MCF 10A (cell line): ENCODE data around the gene EMC1. TPM values are rescaled to one million over a fixed set of nuclear protein-coding genes. Genes with fewer than 3 reads are reported as not detected.
"Not testable (repeated sequence)": the region's sequence is repeated elsewhere in the genome, so short reads cannot be mapped to it uniquely, and the experiment has no call there.

Experiments used
- BruUV-seq: library from RNA; stranded (reverse); fragments of 400-500 nt; replicated peaks from 2 replicates; lab custom pipeline; 2021; lab: Mats Ljungman, UMichigan
- CTCF ChIA-PET: fragments of 300-600 bp; sonication (Branson Sonifier 250); formaldehyde crosslinking; extraction: SDS; loops from one replicate; lab custom pipeline; 2021; ENCODE audit warnings: antibody characterized with exemption, inconsistent platforms; lab: Yijun Ruan, JAX
- POLR2A ChIA-PET: fragments of 300-600, 350-650 bp; sonication (Branson Sonifier 250); formaldehyde crosslinking; extraction: SDS; loops from one replicate; lab custom pipeline; 2020; ENCODE audit warnings: antibody characterized with exemption, inconsistent platforms; lab: Yijun Ruan, JAX
- DNase-seq: peaks from one replicate; pipeline ENCODE4 v3.0.0-alpha.2; 2018; ENCODE audit not compliant: unreplicated experiment
- H3K27ac Mint-ChIP-seq: one replicate; pipeline ENCODE4 v1.8.0; 2022; ENCODE audit warnings: mild to moderate bottlenecking, low read depth, mixed read lengths; ENCODE audit not compliant: unreplicated experiment
- H3K27me3 Mint-ChIP-seq: one replicate; pipeline ENCODE4 v1.8.0; 2022; ENCODE audit warnings: mixed read lengths; ENCODE audit not compliant: insufficient read depth, unreplicated experiment
- H3K36me3 Mint-ChIP-seq: one replicate; pipeline ENCODE4 v1.8.0; 2022; ENCODE audit warnings: mild to moderate bottlenecking, moderate library complexity, mixed read lengths; ENCODE audit not compliant: insufficient read depth, unreplicated experiment
- H3K4me1 Mint-ChIP-seq: one replicate; pipeline ENCODE4 v1.8.0; 2022; ENCODE audit warnings: mixed read lengths; ENCODE audit not compliant: insufficient read depth, unreplicated experiment
- H3K4me3 Mint-ChIP-seq: one replicate; pipeline ENCODE4 v1.8.0; 2022; ENCODE audit warnings: mild to moderate bottlenecking, moderate library complexity, mixed read lengths; ENCODE audit not compliant: unreplicated experiment
- H3K9me3 Mint-ChIP-seq: one replicate; pipeline ENCODE4 v1.8.0; 2022; ENCODE audit warnings: mixed read lengths; ENCODE audit not compliant: unreplicated experiment
- CTCF ChIP-seq: fragments of 200-600 bp; IDR thresholded peaks from one replicate; pipeline ENCODE4 v1.8.0; 2022; ENCODE audit warnings: antibody characterized with exemption, mild to moderate bottlenecking; ENCODE audit not compliant: unreplicated experiment
- intact Hi-C: fragments of 100-400 bp; cut with micrococcal nuclease; formaldehyde crosslinking; loops from 2 replicates; pipeline ENCODE4 v1.14.1; 2022
- total RNA-seq: library from RNA; stranded (reverse); gene quantifications from 2 replicates; pipeline ENCODE4 v1.2.3, GENCODE V29; 2022

EMC1 gene
- total RNA-seq, 1 experiment from 2014 or later, result 75.9 TPM

DNA sequence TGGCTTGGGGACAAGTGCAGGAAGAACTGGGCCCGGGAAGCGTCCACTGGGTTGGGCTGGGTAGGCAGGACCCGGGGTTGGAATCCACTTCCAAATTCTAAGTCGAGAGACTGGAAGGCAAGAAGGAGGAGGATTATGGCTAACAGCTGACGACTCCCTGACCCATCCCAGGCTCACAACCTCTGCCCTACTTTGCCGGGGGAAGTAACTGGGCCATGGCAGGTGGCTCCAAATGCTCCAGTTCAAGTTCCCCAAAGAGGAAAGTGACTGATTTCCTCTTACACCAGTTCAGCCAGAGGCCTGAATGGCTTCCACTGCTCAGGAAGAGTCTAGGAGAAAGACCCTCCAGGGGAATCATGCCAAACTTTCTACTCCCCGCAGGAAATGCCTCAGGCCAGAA is 11.4 kb downstream of the EMC1 start:
- no peak for TF ChIP-seq CTCF
- CTCF ChIA-PET, result interaction anchor here (1.2 kb wide), 1 partner anchor 38 kb away, joined by 3 read pairs; no protein-coding TSS in a partner anchor
- no peak for DNase-seq
- POLR2A ChIA-PET, result interaction anchor here (4.0 kb wide), 1 partner anchor 30 kb away, joined by 18 read pairs; the partner anchor contains the start of gene UBR4
- no peak overlapping the region for H3K27ac Mint-ChIP-seq
- intact Hi-C loops, result no loop called here
- no peak overlapping the region for H3K4me3 Mint-ChIP-seq
- H3K4me1 Mint-ChIP-seq, result no peaks in the 10 kb centered on the region
- no peaks in the 10 kb centered on the region for H3K27me3 Mint-ChIP-seq
- H3K36me3 Mint-ChIP-seq, result peaks cover 78% of the 10 kb centered on the region
- no peaks in the 10 kb centered on the region for H3K9me3 Mint-ChIP-seq
- BruUV-seq, result no TSS peak

DNA sequence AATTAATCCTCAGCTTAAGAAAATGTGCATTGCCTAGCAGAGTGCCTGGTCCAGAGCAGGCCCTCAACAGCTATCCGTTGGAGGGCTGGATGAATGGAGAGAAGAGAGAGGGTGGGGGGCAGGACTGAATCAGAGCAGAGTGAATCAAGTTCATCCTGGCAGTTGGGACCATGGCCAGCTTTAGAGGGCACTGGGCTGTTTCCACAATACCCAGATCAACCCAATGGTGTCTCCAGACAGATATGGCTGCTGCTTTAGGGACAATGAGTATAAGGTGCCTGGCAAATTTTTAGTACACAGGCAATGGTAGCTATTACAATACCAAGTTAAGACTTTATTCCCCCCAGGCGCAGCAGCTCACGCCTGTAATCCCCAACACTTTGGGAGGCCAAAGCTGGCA is 17.1 kb downstream of the EMC1 start:
- Mint-ChIP-seq H3K9me3 (no peaks in the 10 kb centered on the region), H3K27me3 (no peaks in the 10 kb centered on the region), H3K4me3 (no peak overlapping the region), H3K27ac (no peak overlapping the region), H3K4me1 (no peaks in the 10 kb centered on the region), H3K36me3 (peaks cover 82% of the 10 kb centered on the region)
- no peak for DNase-seq
- TF ChIP-seq CTCF, result no peak
- BruUV-seq, result no TSS peak
- CTCF ChIA-PET, result interaction anchor here (1.0 kb wide), 1 partner anchor 120 kb away, joined by 3 read pairs; no protein-coding TSS in a partner anchor
- POLR2A ChIA-PET, result interaction anchor here (1.0 to 1.3 kb wide), 2 partner anchors 9 to 23 kb away, joined by 3 read pairs; no protein-coding TSS in a partner anchor
- intact Hi-C loops, result no loop called here

GRCh38 chr1:19232524-19232846 is 18.8 kb downstream of the EMC1 start:
- intact Hi-C loops, result no loop called here
- H3K9me3 Mint-ChIP-seq, result no peaks in the 10 kb centered on the region
- ChIA-PET CTCF (interaction anchor here (0.7 kb wide), 1 partner anchor 76 kb away, joined by 3 read pairs; no protein-coding TSS in a partner anchor), POLR2A (no interaction called here)
- H3K4me1 Mint-ChIP-seq, result no peaks in the 10 kb centered on the region
- TF ChIP-seq CTCF, result no peak
- no peak overlapping the region for H3K27ac Mint-ChIP-seq
- H3K36me3 Mint-ChIP-seq, result peaks cover 85% of the 10 kb centered on the region
- no peak overlapping the region for H3K4me3 Mint-ChIP-seq
- BruUV-seq, result no TSS peak
- DNase-seq, result no peak
- no peaks in the 10 kb centered on the region for H3K27me3 Mint-ChIP-seq

DNA sequence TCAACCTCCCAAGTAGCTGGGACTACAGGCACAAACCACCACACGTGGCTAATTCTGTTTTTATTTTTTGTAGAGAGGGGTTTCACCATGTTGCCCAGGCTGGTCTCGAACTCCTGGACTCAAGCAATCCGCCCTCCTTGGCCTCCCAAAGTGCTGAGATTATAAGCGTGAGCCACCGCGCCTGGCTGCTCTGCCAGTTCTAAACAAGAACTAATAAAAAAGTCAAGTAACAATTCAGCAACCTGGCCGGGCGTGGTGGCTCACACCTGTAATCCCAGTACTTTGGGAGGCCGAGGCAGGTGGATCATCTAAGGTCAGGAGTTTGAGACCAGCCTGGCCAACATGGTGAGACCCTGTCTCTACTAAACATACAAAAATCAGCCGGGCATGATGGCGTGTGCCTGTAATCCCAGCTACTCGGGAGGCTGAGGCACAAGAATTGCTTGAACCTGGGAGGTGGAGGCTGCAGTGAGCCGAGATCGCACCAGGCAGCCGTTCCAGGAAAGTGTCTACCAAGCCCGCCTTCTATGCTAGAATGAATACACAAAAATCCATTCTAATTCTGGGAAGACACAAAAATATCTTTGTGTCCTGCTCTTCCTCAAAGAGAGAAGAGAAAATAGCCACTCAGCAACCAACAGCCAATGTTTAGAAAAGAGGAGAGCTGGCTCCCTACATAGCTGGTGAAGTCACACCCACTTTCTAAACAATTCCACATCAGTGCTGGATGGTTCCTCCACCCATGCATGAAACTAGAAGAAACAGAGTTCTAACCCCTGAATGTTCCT is 19.4 kb downstream of the EMC1 start:
- intact Hi-C loops, H3K9me3 Mint-ChIP-seq, H3K4me1 Mint-ChIP-seq, BruUV-seq, DNase-seq, POLR2A ChIA-PET, H3K4me3 Mint-ChIP-seq, H3K27me3 Mint-ChIP-seq, H3K27ac Mint-ChIP-seq, CTCF ChIA-PET: not testable (repeated sequence)
- peaks cover 90% of the 10 kb centered on the region for H3K36me3 Mint-ChIP-seq
